Measurements from ENCODE around the gene DIPK1C.
A peak's percentile ranks its signal among the peaks of the same experiment; 100 is the strongest.
"Not testable (repeated sequence)": the region's sequence is repeated elsewhere in the genome, so short reads cannot be mapped to it uniquely, and the experiment has no call there.

DIPK1C gene

DNA sequence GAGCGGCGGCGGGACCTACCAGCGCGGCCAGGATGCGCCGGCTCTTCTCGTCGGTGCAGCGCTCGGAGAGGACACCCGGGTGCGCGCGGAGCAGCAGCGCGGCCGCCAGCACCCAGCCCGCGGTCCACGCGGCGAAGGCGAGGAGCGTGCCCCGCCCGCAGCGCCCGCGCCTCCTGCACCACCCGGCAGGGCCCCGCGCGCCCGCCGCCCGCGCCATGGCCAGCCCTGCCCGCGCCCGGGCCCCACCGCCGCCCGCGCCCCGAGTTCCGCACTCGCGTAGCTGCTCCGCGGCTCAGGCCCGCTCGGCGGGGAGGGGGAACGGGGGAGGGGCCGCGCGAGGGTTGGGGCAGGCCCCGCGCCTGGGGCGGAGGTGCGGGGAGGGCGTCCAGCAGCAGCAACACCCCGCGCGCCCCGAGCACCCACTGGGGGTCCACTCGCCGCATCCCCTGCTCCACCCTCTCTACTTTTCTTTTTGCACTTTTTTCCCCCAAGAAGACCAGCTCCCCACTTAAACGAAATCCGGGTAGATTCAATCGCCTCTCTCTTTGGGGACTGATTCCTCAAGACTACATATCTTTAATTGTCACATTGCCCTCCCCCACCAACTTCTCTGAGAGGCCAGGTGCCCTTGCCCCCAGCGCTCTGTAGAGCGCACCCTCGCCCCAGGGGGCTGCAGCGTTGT is at the start of gene DIPK1C:
DIPK1C (minus strand) TSS at position 266 of the 682 bp plus-strand sequence; CDS start at position 217, 49 bp downstream.
- DNase-seq (ENCODE audit: low read depth): no peak

DNA sequence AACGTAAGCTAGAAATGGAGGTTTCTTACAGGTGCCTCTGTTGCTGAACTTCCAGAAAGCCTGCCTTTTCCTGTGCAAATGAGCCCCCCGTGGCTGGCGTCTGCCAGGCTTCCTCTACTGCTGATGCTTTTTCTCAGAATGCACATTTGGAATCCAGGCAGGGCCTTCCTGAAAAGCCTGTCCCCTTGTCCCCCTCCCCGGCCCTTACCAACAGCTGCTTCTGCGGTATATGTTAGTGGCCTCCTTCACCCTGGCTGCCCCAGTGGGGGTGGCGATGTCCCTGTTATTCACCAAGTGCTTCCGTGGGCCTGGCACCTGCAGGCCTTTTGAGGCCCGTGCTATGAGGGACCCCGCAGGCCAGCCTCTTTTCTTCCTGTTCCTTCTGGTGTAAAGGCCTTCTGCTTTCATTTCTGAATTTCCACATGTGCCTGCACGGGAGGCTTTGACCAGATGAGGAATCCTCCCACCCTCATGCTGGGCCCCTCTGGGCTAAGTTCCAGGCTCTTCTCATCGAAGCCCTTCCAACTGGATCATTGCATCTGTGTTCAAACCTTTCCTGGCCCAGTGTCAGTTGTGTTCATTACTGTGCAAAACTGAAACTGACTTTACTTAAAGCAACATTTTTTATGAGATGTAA is 49.5 kb upstream of the DIPK1C start:
- DNase-seq (ENCODE audit: low read depth): peak; percentile 25

DNA sequence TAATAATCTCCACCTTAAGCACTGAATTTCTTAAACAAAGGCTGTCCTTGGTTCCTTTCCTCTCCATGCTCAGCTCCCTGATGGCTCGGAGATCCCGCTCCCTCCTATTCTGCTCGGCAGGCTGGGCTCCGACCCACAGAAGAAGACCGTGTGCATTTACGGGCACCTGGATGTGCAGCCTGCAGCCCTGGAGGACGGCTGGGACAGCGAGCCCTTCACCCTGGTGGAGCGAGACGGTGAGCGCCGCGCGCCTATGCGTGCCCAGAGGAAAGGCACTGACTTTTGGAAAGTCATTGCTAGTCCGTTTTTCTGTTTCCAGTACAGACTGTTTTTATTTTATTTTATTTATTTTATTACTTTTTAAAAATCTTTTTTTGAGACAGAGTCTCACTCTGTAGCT is 48.7 kb upstream of the DIPK1C start:
- DNase-seq (ENCODE audit: low read depth): no peak

DNA sequence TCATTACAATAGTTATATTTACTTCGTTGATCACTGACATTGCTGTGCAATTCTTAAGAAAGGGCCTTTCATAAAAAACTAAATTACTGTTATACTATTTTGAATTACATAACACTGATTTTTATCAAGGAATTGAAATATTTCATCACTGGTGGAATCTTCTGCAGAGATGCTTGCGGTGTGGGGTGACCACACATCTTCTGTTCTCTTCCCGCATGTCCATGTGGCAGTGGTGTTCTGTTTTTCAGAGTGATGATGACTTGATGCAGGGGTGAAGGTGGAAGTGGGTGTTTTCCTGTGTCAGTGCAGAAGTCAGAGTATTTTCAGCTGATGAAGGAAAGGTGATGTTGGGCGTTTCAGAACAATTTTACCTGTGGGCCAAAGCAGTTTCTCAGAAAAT is 46.0 kb upstream of the DIPK1C start:
- DNase-seq (ENCODE audit: low read depth): no peak

DNA sequence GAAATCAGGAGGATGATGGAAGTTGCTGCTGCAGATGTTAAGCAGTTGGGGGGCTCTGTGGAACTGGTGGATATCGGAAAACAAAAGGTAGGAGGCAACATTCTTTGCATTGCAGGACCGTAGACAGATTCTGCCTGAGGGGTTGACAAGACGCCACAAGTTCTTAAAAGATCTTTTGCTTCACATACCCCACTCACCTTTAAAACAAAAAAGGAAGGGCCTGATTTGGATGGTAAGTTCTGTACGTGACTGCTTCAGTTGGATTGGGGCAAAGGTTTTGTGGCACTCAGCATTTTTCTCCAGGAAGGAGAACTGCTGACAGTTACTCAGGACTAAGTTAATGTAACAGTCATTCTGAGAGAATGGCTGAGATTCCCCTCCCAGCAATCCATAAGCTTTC is 44.3 kb upstream of the DIPK1C start:
- DNase-seq (ENCODE audit: low read depth): no peak

DNA sequence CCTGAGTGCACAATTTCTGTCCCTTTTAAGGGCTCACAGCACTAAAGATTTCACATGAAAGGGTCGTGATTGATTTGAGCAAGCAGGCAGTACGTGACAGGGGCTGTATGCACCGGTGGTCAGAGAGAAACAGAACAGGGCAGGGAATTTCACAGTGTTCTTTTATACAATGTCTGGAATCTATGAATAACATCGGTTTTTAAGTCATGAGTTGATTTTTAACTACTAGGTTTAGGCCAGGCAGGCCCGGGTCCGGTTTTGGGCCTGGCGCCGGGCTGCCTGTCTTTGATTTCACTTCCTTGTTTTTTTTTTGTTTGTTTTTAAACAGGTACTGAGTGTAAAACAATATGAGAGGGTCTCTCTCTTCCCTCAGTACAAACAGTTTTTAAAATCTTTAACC is 43.7 kb upstream of the DIPK1C start:
- DNase-seq (ENCODE audit: low read depth): not testable (repeated sequence)

DNA sequence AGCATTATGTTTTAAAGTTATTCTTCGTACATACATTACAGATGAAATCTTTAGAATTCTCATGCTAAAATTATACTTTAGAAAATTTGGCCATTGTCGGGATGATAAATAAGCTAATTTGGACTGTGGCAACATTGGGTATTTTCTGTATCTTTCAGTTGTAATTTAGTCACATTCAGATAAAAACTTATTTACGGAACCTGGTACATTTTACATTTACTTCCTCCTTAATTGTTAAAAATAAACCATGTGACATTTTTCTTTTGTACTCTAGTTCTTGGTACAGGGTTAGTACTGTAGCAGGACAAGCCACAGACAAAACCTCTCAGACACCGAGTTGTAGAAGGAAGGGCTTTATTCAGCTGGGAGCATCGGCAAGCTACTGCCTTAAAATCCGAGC is 43.3 kb upstream of the DIPK1C start:
- DNase-seq (ENCODE audit: low read depth): no peak

DNA sequence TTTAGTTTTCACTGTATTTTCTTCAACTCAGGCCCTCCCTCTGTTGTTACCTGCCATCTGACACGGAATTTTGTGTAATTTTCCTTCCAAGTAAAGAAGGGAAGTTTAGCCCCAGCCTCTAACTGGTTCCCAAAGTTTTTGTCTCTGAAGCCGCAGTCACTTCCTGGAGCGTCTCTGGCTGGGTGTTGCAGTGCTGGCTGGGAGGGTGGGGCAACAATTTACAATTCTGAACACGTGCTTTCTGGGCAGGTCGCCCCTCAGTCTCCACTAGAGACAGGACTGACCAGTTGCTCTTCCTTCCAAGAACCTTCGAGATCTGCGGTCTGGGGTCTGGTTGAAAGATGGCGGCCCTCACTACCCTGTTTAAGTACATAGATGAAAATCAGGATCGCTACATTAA is 42.5 kb upstream of the DIPK1C start:
- no peak for DNase-seq (ENCODE audit: low read depth)

DNA sequence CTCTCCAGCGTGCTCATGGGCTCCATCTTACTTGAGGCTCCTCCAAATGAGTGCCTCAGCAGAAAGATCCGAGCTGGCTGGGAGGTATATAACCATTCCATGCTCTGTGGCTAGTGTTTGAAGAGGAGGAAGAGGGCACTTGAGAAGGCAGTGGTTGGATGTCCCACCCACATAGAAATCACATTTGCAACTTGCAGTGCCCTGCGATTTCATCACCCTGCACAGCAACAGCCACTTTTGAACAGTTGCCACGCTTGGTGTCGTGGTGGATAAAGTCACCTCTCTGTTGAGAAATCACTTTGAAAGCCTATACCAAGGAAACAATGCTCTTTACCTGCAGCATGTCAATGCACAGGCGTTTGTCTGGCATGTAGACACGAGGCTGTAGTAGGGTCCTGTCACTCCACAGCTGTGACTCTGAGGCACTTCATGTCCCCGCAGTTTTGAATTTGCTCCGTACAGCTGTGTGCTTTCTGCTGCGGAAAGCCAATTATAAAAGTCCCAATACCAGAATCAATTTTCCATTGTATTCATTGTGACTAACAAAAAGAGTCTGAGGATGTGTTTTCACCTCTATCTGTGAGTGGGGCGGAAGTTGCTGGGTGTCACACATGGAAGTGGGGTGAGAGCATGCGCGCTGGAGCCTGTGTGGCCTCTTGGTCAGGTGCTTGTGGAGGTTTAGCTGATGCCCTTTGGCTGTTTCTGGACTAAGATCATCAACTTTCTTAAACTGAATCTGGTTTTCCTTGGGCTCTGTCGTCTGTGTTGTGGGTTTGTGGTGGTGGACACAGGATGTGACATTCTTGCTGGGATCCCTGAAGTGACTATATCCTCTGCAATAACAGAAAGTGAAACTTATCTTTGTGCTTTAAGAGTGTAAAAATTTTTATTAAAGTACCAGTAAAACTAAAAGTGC is 41.9 kb upstream of the DIPK1C start:
- DNase-seq (ENCODE audit: low read depth): no peak

DNA sequence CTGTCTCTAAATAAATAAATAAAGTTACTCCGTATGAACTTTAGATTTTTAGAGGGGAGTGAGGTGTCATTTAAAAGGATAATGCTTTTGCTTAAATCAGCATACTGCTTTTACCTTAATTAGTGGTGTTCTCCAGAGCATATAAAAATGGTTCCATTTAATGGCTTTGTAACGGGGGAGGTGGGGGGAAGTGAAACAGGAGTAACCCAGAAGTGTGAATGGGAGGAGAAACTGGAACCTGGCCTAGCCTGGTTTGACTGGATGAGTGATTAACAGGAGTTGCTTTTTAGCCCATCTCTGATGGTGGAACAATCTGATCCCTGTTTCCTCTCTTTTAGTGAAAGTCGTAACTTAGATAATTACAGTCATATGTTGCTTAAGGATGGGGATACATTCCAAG is 40.7 kb upstream of the DIPK1C start:
- no peak for DNase-seq (ENCODE audit: low read depth)

DNA sequence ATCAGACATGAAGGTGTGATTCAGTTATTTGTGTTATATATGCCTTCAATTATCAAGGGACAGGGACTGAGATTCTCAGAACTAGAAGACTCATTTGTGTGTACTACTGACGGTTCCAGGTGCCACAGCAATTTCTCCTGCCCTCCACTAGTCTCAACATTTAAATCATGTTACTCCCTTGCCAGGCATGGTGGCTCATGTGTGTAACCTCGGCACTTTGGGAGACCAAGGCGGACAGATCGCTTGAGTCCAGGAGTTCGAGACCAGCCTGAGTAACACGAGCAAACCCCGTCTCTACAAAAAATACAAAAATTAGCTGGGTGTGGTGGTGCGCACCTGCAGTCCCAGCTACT is 40.2 kb upstream of the DIPK1C start:
- no peak for DNase-seq (ENCODE audit: low read depth)

DNA sequence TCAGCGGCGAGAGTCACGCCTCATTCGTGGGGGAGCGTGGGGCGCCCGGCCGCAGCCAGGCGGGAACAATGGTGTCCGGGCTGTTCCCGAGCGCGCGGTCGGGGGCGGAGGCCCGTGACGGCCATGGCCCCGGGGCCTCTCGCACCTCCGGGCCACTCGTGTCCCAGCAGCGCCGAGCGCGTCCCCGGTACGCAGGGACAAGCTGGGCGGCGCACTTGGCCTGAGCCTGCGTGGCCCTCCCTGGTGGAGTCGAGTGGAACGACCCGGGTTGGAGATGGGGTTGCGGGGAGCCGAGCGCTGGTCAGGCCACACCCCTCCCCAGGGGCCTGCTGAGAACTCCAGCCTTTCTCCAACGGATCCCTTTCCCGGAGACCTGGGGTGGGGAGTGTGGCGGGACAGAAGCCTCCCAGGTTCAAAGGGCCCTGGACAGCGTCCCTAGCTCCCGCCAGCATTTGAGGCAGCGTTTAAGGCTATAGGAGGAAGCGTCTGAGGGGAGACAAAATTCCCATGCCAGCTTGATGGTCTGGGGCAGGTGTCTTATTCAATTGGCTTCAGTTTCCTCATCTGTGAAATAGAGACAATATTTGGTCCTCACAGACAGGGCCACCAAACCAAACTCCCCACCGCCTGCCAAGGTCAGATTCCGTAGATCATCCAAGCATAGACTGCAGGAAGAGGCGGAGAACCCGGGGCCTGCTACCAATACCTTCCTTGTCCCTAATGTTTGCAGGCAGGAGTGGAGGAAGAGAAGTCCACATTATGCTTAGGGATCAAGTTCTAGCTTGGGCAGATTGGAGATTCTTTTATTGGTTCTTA is 39.6 kb upstream of the DIPK1C start:
- peak; percentile 58 for DNase-seq (ENCODE audit: low read depth)

DNA sequence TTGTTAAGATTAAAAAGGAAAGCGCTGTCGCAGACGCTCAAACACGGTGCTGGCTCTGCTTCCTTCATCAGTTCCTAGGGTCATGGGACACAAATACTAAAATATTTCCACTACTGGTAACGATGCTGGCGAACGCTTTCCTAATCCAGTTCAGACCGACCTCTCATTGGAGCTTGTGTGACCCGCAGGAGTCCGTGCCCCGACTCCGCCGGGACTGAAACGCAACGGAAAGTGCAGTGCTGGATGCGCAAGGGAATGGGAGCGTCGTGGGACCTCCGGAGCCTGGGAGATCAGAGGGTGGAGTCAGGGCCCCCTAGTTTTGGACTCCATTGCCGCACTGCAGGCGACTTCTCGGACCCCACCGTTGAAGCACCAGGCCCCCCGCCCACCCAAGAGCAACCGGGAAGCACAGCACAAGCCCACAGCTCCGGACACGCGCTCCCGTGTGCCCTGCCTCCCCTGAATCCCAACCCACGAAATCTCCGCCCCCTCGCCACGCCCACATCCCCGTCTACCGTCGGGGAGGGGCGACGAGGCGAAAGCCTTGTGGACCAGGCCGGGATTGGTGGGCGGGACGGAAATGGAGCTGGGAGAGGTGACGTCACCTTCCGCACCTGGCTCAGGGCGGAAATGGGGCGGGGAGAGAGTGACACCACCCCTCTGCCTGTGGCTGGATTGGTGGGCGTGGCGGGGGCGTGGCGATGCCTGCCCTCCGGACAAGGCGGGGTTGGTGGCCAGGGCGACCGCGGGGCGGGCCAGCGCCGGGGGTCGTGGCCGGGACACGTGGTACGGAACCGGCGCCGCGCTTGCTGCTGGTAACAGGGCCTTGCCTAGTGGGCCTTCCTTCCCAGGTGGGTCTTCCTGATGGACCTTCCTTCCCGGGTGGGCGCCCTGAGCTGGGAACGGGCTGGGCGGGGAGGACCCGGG is 38.7 kb upstream of the DIPK1C start, which contains the start of gene CNDP2:
CNDP2 (plus strand) TSS at position 783 of the 927 bp plus-strand sequence. CDS start 3,611 bp downstream, outside the sequence.
- peak; percentile 99 for DNase-seq (ENCODE audit: low read depth)

DNA sequence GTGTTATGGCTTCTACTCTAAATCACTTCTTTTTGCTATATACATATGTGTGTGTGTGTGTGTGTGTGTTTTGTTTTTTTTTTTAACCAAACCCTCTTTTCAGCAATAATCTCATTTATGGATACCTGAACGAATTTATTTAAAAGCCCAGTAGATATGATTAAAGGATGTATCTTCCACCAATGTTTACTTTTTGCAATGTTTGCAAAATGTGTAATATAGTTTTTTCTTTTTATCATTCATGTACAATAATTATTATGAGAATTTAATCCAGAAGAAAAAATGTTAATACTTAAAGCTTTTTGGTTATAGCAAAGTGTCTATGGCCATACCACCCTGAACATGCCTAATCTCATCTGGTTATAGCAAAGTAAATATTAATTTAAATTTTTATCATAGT is 37.4 kb upstream of the DIPK1C start:
- DNase-seq (ENCODE audit: low read depth): no peak

DNA sequence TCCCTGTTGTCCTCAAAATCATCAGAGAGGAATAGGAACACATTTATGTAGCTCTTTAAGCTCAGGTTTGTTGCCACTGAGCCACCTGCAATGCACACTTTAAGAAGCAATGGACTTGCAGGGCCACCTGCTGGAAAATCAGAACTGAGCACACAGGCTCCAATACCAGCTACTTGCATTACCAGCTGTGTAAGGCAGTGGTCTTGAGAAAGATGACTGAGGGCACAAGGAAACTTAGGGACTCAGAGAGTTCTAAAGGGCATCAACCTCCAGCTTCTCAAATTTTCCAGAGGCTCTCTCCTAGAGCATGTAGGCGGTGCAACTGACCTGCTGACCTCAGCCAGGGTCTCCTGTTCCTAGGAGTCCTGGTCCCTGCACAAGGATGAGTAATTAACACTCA is 36.6 kb upstream of the DIPK1C start:
- DNase-seq (ENCODE audit: low read depth): peak; percentile 68

DNA sequence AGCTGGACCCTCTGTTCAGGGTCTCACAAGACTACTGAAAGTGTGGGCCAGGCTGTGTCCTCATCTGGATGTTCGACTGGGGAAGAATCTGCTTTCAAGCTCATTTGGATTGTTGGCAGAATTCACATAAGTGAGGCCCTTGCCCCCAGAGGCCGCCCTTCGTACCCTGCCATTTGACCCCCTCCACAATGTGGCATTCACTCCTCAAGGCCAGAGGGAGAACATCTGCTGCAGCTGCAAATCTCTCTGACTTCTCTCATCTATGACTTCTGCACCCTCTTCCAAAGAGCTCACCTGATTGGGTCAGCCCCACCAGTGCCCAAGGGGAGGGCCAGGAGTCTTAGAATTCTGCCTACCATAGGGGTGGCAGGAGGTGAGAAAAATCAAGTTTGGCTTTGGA is 35.2 kb upstream of the DIPK1C start:
- no peak for DNase-seq (ENCODE audit: low read depth)

DNA sequence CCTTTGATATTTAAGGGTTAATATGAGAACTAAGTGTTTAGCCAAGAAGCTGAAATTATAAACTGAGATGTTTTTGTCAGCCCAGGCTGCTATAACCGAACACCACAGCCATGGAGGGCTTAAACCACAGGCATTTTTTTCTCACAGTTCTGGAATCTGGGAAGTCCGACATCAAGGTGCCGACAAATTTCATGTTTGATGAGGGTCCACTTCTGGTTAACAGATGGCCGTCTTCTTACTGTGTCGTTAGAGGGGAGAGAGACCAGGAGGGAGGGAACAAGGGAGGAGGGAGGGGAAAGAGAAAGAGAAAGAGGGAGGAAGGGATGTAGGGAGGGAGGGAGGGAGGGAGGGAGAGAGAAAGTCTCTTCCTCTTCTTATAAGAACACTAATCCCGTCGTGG is 32.6 kb upstream of the DIPK1C start:
- DNase-seq (ENCODE audit: low read depth): peak; percentile 51

DNA sequence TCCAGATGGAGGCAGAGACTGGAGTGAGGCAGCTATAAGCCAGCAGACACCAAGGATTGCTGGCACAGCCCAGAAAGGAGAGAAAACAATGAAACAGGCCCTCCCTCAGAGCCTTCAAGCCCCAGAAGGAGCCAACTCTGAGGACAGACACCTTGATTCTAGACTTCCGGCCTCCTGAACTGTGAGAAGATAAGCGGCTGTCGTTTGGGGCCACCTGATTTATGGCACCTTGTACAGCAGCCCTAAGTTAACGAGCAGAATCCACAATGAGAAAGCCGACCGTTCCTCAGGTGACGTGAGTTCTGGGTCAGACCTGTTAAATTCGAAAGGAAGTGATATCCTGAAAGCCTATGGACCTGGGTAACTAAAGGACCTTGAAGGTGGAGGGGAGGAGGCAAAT is 31.8 kb upstream of the DIPK1C start:
- DNase-seq (ENCODE audit: low read depth): no peak

DNA sequence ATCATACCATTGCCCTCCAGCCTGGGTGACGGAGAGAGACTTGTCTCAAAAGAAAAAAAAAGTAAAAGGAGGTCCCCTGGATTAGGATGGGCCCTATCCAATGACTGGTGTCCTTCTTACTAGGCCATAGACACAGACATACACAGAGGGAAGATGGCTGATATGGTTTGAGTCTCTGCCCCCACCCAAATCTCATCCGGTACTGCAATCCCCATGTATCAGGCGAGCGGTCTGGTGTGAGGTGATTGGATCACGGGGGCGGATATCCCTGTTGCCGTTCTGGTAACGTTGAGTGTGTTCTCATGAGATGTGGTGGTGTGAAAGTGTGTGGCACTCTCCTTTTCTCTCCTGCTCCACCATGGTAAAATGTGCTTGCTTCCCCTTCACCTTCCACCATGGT is 31.2 kb upstream of the DIPK1C start:
- no peak for DNase-seq (ENCODE audit: low read depth)

DNA sequence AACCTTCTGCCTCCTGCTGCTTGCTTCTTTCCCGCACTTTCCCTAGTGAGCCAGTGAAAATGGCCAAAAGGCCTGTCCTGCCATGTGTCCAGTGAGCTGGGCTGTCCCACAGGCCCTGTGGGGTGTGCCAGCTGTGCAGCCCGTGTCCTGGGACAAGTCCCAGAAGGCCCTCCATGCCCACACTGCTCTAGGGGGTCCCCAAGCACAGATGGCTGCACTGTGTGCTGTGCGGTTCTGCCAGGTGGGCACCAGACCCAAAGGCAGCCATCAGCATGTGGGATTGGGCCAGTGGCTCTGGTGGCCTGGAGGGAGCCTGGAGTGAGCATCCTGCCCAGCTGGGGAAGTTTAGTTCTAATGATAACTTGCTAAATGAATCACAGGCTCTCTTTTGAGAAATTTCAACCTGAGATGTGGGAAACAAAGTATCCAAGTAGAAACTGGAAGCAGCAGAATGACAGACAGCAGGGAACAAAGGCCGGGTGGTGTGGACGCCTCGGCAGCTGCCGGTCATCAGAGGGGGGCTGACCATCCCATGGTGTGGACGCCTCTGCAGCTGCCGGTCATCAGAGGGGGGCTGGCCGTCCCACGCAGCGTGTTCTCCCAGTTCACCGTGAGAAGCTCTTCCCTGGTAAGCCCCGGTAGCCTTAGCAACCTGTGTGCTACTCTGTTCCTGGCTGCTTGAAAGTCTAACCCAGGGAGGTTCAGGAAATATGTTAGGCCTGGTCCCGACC is 29.2 kb upstream of the DIPK1C start:
- DNase-seq (ENCODE audit: low read depth): no peak
